GM12878 (cell line): ENCODE measurements around the gene ATP2A1. TPM values are rescaled to one million over a fixed set of nuclear protein-coding genes. Genes with fewer than 3 reads are reported as not detected.
A peak's percentile ranks its signal among the peaks of the same experiment; 100 is the strongest.

ENCODE experiments used
- ATAC-seq: fragments of 200-7000 bp; cut with Tn5 transposase; 3 replicates; pipeline ENCODE4 v1.9.1; 2020; ENCODE audit warnings: mild to moderate bottlenecking, moderate library complexity
- BruUV-seq: library from RNA; stranded (reverse); fragments of 400-500 nt; replicated peaks from 2 replicates; lab custom pipeline; 2021; lab: Mats Ljungman, UMichigan
- CTCF ChIA-PET: fragments of 300-600 bp; sonication (Branson Sonifier 250); formaldehyde crosslinking; extraction: SDS; loops from one replicate; lab custom pipeline; 2021; ENCODE audit warnings: inconsistent platforms; lab: Yijun Ruan, JAX
- POLR2A ChIA-PET: fragments of 350-600 bp; formaldehyde crosslinking; extraction: SDS; loops from one replicate; lab custom pipeline; 2021; ENCODE audit warnings: inconsistent platforms; lab: Charles Lee
- RAD21 ChIA-PET: fragments of 300-600 bp; sonication (Branson Sonifier 250); formaldehyde crosslinking; loops from one replicate; lab custom pipeline; 2023; ENCODE audit warnings: antibody characterized with exemption; ENCODE audit not compliant: unreplicated experiment; lab: Charles Lee
- SMC1A ChIA-PET: fragments of 300-600 bp; sonication (Branson Sonifier 250); formaldehyde crosslinking; loops from one replicate; lab custom pipeline; 2023; ENCODE audit not compliant: unreplicated experiment, uncharacterized antibody; lab: Charles Lee
- DNase-seq: peaks from one replicate; pipeline ENCODE4 v3.0.0-alpha.2; 2011; ENCODE audit warnings: low read depth, low spot score
- FAIRE-seq: peaks from 3 replicates; lab custom pipeline; 2011; peaks lifted over from hg19 to GRCh38; lab: Jason Lieb, UNC
- H2AFZ ChIP-seq: 2 replicates; pipeline ENCODE4 v1.6.0; 2011; ENCODE audit warnings: low read depth, low read length, control low read depth; ENCODE audit not compliant: control insufficient read depth
- H3K27ac ChIP-seq: 2 replicates; pipeline ENCODE4 v1.5.1; 2011; ENCODE audit warnings: control low read depth; ENCODE audit not compliant: control insufficient read depth, insufficient read depth
- H3K27me3 ChIP-seq, 2 experiments: replicated peaks in 1 of 2; 2 replicates each; pipeline versions ENCODE4 v1.6.0 to v1.6.1; 2011; ENCODE audit warnings: low read length in 1 of 2; ENCODE audit not compliant: control insufficient read depth in 2 of 2, insufficient read depth in 2 of 2
- H3K36me3 ChIP-seq, 2 experiments: 2 replicates each; pipeline ENCODE4 v1.5.1; 2011; ENCODE audit warnings: low read length in 1 of 2; ENCODE audit not compliant: control insufficient read depth in 2 of 2, insufficient read depth in 2 of 2
- H3K4me1 ChIP-seq: 2 replicates; pipeline ENCODE4 v1.6.1; 2011; ENCODE audit warnings: mild to moderate bottlenecking, low read length, moderate library complexity, mixed read lengths; ENCODE audit not compliant: control insufficient read depth, insufficient read depth
- H3K4me2 ChIP-seq: 2 replicates; pipeline ENCODE4 v1.6.0; 2011; ENCODE audit warnings: control low read depth; ENCODE audit not compliant: control insufficient read depth, insufficient read depth
- H3K4me3 ChIP-seq: fragments of 200-600 bp; sonication (generic); 2 replicates; pipeline ENCODE4 v1.5.1; 2016
- H3K79me2 ChIP-seq: 2 replicates; pipeline ENCODE4 v1.6.0; 2011; ENCODE audit warnings: low read length; ENCODE audit not compliant: control insufficient read depth, insufficient read depth
- H3K9ac ChIP-seq: 2 replicates; pipeline ENCODE4 v1.8.0; 2011; ENCODE audit warnings: low read length, control low read depth, mixed read lengths; ENCODE audit not compliant: control insufficient read depth, insufficient read depth
- H3K9me3 ChIP-seq: replicated peaks from 3 replicates; pipeline ENCODE4 v1.5.1; 2011; ENCODE audit warnings: mild to moderate bottlenecking, low read length; ENCODE audit not compliant: control insufficient read depth, insufficient read depth
- H4K20me1 ChIP-seq: 2 replicates; pipeline ENCODE4 v1.6.0; 2011; ENCODE audit not compliant: control insufficient read depth, insufficient read depth
- CEBPB ChIP-seq, 2 experiments: fragments of 150-350 bp in 1 of 2; IDR thresholded peaks; 2 replicates each; pipeline ENCODE4 v1.6.1; 2012 to 2014; ENCODE audit warnings: low read depth in 2 of 2, low read length in 2 of 2, borderline replicate concordance in 1 of 2, inconsistent platforms in 1 of 2
- CREB1 ChIP-seq: IDR thresholded peaks from 2 replicates; pipeline ENCODE4 v1.6.1; 2012; ENCODE audit warnings: low read depth, mild to moderate bottlenecking, inconsistent platforms
- EED ChIP-seq: sonication (generic); IDR thresholded peaks from 2 replicates; pipeline ENCODE4 v1.6.1; 2016; ENCODE audit warnings: antibody characterized with exemption, low read depth
- GATAD2B ChIP-seq: fragments of 450-650 bp; conservative IDR thresholded peaks from 2 replicates; pipeline ENCODE4 v1.6.1; 2017; ENCODE audit warnings: low read depth, mild to moderate bottlenecking, moderate library complexity
- LARP7 ChIP-seq: fragments of 450-650 bp; IDR thresholded peaks from 2 replicates; pipeline ENCODE4 v1.6.1; 2017; ENCODE audit warnings: mild to moderate bottlenecking
- MEF2B ChIP-seq: fragments of 450-650 bp; IDR thresholded peaks from 2 replicates; pipeline ENCODE4 v1.6.1; 2018; ENCODE audit warnings: mild to moderate bottlenecking, moderate library complexity; ENCODE audit not compliant: partially characterized antibody, poor library complexity, severe bottlenecking
- MYB ChIP-seq: fragments of 150-350 bp; IDR thresholded peaks from 2 replicates; pipeline ENCODE4 v1.6.1; 2014; ENCODE audit warnings: mild to moderate bottlenecking, low read depth, low read length, borderline replicate concordance
- NFYA ChIP-seq: IDR thresholded peaks from 2 replicates; pipeline ENCODE4 v1.6.1; 2011; ENCODE audit warnings: low read depth, mild to moderate bottlenecking, low read length, improper control_type of control experiment, borderline replicate concordance
- POLR2A ChIP-seq: IDR thresholded peaks from 2 replicates; pipeline ENCODE4 v1.6.1; 2011; ENCODE audit warnings: low read depth, mild to moderate bottlenecking, low read length
- POU2F2 ChIP-seq: IDR thresholded peaks from 3 replicates; pipeline ENCODE4 v1.6.1; 2011; ENCODE audit warnings: low read depth, mild to moderate bottlenecking, low read length, borderline replicate concordance
- SMAD1 ChIP-seq: fragments of 450-650 bp; IDR thresholded peaks from 2 replicates; pipeline ENCODE4 v1.6.1; 2018; ENCODE audit warnings: mild to moderate bottlenecking, low read depth; ENCODE audit not compliant: partially characterized antibody
- SRF ChIP-seq, 2 experiments: IDR thresholded peaks; 2 replicates each; pipeline ENCODE4 v1.6.1; 2011; ENCODE audit warnings: low read depth in 2 of 2, low read length in 2 of 2, mild to moderate bottlenecking in 1 of 2, moderate library complexity in 1 of 2
- WGBS: methylation state at CpG from one replicate; pipeline ENCODE4 v1.1.6; 2016; ENCODE audit warnings: low lambda C conversion rate; ENCODE audit not compliant: insufficient replicate concordance, insufficient coverage; ENCODE audit errors: missing lambda C conversion rate; 5-methylcytosine and 5-hydroxymethylcytosine counted together
- in situ Hi-C: fragments of 300-500 bp; cut with MboI; formaldehyde crosslinking; loops from 9 replicates; pipeline ENCODE4 v1.14.3; 2018; ENCODE audit warnings: mixed read lengths
- intact Hi-C: fragments of 100-400 bp; cut with micrococcal nuclease; formaldehyde crosslinking; loops from one replicate; pipeline ENCODE4 v1.14.2; 2022; ENCODE audit not compliant: unreplicated experiment
- polyA plus RNA-seq, 11 experiments: library from polyadenylated mRNA; depleted of rRNA in 4 of 11; unstranded in 6 of 11; stranded (reverse) in 5 of 11; fragments of >200 nt; fragmentation: Nextera tagmentation in 4 of 11; fragmentation: Illumina TruSeq in 1 of 11; extraction: Ambion mirVana in 4 of 11; extraction: Trizol in 1 of 11; gene quantifications; 1 replicate in 1 of 11; 2 replicates in 10 of 11; pipeline versions ENCODE4 v1.2.1 to v1.2.3, GENCODE V29; 2011 to 2016; ENCODE audit warnings: inconsistent platforms in 2 of 11, missing spikeins in 2 of 11, low read depth in 1 of 11
- total RNA-seq, 4 experiments: library from RNA; depleted of rRNA in 3 of 4; stranded (reverse); fragments of >200 nt in 3 of 4; fragmentation: Illumina TruSeq in 1 of 4; extraction: Trizol in 1 of 4; gene quantifications; 2 replicates each; pipeline versions ENCODE4 v1.2.1 to v1.2.3, GENCODE V29; 2013 to 2021
- TF ChIP-seq, protein P1 (sequence below): fragments of 450-650 bp; IDR thresholded peaks from 2 replicates; pipeline ENCODE4 v1.6.1; 2017; ENCODE audit warnings: mild to moderate bottlenecking, moderate library complexity
- TF ChIP-seq, protein P2 (sequence below): fragments of 450-650 bp; IDR thresholded peaks from 2 replicates; pipeline ENCODE4 v1.6.1; 2017; ENCODE audit warnings: borderline replicate concordance

Gene ATP2A1
- total and polyA plus RNA-seq, 10 of the 15 experiments (the other 5 are each of a cell fraction or from before 2014, with no cell fraction given): 0.13 to 1.7 (median 0.88) TPM

DNA sequence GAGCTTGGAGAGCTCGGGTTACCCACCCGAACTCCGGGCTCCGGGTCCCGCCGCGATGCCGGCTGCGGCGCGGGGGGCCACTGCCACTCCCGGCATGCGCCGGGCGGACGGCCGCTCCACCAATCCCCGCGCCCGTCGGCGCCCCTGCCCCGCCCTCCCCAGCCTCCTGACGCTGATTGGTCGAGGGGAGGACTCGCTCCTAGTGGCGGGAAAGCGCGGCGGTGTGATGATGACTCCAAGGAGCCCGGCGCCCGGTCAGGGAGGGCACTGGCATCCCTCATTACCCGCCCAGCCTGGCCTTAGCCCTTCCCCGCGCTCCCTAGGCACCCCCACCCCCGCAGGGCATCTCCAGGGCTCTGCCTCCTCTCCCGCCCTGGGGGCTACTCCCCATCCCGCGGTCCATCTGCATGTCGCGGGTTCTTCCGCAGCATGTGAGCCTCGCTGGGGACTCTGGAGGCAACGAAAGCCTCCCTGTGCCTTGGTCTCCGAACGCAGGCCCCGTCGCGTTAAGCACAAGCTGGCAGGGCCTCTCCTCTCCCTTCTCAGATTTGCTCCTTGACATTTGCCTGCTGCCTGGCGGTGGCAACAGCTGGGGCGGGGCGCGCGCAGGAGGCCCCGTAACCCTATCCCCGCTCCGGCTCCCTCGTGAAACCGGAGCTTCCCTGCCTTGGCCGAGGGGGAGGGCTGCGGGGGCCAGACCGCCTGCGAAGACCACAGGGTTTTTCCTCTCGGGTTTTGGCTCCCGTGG, 1.7 kb downstream of the ATP2A1 start (continued):
- TF ChIP-seq EED: 0 out of 2 replicates have a peak, but pooled peaks have one; percentile 1
- TF ChIP-seq, protein P1, sequence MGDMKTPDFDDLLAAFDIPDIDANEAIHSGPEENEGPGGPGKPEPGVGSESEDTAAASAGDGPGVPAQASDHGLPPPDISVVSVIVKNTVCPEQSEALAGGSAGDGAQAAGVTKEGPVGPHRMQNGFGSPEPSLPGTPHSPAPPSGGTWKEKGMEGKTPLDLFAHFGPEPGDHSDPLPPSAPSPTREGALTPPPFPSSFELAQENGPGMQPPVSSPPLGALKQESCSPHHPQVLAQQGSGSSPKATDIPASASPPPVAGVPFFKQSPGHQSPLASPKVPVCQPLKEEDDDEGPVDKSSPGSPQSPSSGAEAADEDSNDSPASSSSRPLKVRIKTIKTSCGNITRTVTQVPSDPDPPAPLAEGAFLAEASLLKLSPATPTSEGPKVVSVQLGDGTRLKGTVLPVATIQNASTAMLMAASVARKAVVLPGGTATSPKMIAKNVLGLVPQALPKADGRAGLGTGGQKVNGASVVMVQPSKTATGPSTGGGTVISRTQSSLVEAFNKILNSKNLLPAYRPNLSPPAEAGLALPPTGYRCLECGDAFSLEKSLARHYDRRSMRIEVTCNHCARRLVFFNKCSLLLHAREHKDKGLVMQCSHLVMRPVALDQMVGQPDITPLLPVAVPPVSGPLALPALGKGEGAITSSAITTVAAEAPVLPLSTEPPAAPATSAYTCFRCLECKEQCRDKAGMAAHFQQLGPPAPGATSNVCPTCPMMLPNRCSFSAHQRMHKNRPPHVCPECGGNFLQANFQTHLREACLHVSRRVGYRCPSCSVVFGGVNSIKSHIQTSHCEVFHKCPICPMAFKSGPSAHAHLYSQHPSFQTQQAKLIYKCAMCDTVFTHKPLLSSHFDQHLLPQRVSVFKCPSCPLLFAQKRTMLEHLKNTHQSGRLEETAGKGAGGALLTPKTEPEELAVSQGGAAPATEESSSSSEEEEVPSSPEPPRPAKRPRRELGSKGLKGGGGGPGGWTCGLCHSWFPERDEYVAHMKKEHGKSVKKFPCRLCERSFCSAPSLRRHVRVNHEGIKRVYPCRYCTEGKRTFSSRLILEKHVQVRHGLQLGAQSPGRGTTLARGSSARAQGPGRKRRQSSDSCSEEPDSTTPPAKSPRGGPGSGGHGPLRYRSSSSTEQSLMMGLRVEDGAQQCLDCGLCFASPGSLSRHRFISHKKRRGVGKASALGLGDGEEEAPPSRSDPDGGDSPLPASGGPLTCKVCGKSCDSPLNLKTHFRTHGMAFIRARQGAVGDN: peak; percentile 44; the same call in 1 of the 2 replicates
- peak; percentile 64 for TF ChIP-seq POLR2A
- TF ChIP-seq NFYA: peak; percentile 15; the same call in 1 of the 2 replicates
- TF ChIP-seq CREB1: no peak
- TF ChIP-seq LARP7: no peak; the same call in 1 of the 2 replicates

DNA sequence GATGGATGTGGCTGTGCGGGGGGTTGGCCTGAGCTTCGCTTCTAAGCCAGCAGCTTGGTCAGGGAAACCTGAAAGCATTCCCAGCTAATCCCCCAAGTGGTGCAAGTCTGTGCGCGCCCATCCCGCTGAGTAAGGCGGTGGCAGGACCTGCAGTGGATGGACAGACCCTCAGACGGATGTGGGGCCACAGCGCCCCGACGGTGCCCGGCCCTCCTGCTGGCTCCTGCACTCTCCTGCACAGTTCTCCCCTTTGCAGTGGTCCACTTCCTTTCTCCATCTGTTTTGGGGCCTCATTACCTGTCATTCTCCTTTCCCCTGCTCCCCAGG, 2.3 kb downstream of the ATP2A1 start:
- ChIA-PET SMC1A (interaction anchor here (1.3 to 2.3 kb wide), 2 partner anchors 43 to 64 kb away, joined by 3 to 26 read pairs; no protein-coding TSS in a partner anchor), RAD21 (interaction anchor here (1.4 to 2.7 kb wide), 2 partner anchors 43 to 51 kb away, joined by 3 to 12 read pairs; partner anchors contain the start of gene CD19), CTCF (interaction anchor here (1.2 to 2.4 kb wide), 3 partner anchors 10 to 64 kb away, joined by 5 to 10 read pairs (median 7); no protein-coding TSS in a partner anchor), POLR2A (interaction anchor here (1.0 to 1.8 kb wide), 2 partner anchors 43 to 70 kb away, joined by 3 to 5 read pairs; partner anchors contain the start of gene NFATC2IP)
- no peak overlapping the region for H3K27ac ChIP-seq
- H3K9me3 ChIP-seq: no peaks in the 10 kb centered on the region
- no TSS peak for BruUV-seq
- H3K79me2 ChIP-seq: no peaks in the 10 kb centered on the region
- peak overlapping the region; percentile 81 for H2AFZ ChIP-seq
- intact Hi-C loops: no loop called here
- peak overlapping the region; percentile 40; the same call in 1 of the 2 replicates for H3K4me3 ChIP-seq
- no peaks in the 10 kb centered on the region for H4K20me1 ChIP-seq
- no peak overlapping the region for H3K9ac ChIP-seq
- H3K27me3 ChIP-seq: no peaks in the 10 kb centered on the region
- TF ChIP-seq SMAD1 (no peak), MYB (no peak), POU2F2 (no peak), MEF2B (no peak), SRF (IDR thresholded peaks at IDR 0.05; ENCODE audit: low read depth in 2 of 2, low read length in 2 of 2) (no peak), GATAD2B (no peak), CEBPB (IDR thresholded peaks at IDR 0.05; ENCODE audit: borderline replicate concordance in 1 of 2, low read depth in 2 of 2, low read length in 2 of 2) (no peak)
- TF ChIP-seq, protein P2, sequence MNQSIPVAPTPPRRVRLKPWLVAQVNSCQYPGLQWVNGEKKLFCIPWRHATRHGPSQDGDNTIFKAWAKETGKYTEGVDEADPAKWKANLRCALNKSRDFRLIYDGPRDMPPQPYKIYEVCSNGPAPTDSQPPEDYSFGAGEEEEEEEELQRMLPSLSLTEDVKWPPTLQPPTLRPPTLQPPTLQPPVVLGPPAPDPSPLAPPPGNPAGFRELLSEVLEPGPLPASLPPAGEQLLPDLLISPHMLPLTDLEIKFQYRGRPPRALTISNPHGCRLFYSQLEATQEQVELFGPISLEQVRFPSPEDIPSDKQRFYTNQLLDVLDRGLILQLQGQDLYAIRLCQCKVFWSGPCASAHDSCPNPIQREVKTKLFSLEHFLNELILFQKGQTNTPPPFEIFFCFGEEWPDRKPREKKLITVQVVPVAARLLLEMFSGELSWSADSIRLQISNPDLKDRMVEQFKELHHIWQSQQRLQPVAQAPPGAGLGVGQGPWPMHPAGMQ: no peak
- WGBS: 62% methylated on average over 11 of the region's 11 CpGs
- FAIRE-seq (no peak), ATAC-seq (no peak), DNase-seq (no peak)
- in situ Hi-C loops: loop anchor here (5.0 kb wide), 1 partner anchor 37 kb away; no protein-coding TSS in a partner anchor
- no peaks in the 10 kb centered on the region for H3K36me3 ChIP-seq
- H3K4me2 ChIP-seq: peak overlapping the region; percentile 97
- H3K4me1 ChIP-seq: peaks cover 13% of the 10 kb centered on the region
